ENCODE data around the gene SARS1.

The SARS1 gene

GRCh38 chr1:109265741-109266330 lies 52.1 kb downstream of the SARS1 start:
- no peak overlapping the region for H3K27ac Mint-ChIP-seq
- no peak overlapping the region for H3K4me3 Mint-ChIP-seq
- H3K9me3 Mint-ChIP-seq (ENCODE audit: low read depth): no peaks in the 10 kb centered on the region
- peaks cover 2% of the 10 kb centered on the region for H3K36me3 Mint-ChIP-seq
- peaks cover 2% of the 10 kb centered on the region for H3K4me1 Mint-ChIP-seq (ENCODE audit: low read depth)
- no peaks in the 10 kb centered on the region for H3K27me3 Mint-ChIP-seq

- no peak overlapping the region for H3K4me3 Mint-ChIP-seq
- H3K27me3 Mint-ChIP-seq: no peaks in the 10 kb centered on the region
- H3K36me3 Mint-ChIP-seq: peaks cover 2% of the 10 kb centered on the region
- H3K27ac Mint-ChIP-seq: no peak overlapping the region
- peaks cover 2% of the 10 kb centered on the region for H3K4me1 Mint-ChIP-seq (ENCODE audit: low read depth)
- no peaks in the 10 kb centered on the region for H3K9me3 Mint-ChIP-seq (ENCODE audit: low read depth)
These were observed 53.2 kb downstream of the SARS1 start for GRCh38 chr1:109266965-109267364.

GRCh38 chr1:109267743-109268300 lies 54.1 kb downstream of the SARS1 start:
- Mint-ChIP-seq H3K27me3 (no peaks in the 10 kb centered on the region), H3K36me3 (peaks cover 2% of the 10 kb centered on the region), H3K9me3 (ENCODE audit: low read depth) (no peaks in the 10 kb centered on the region), H3K4me3 (no peak overlapping the region), H3K4me1 (ENCODE audit: low read depth) (peaks cover 2% of the 10 kb centered on the region), H3K27ac (no peak overlapping the region)

GRCh38 chr1:109268431-109269211 lies 54.9 kb downstream of the SARS1 start:
- no peak overlapping the region for H3K27ac Mint-ChIP-seq
- no peak overlapping the region for H3K4me3 Mint-ChIP-seq
- H3K36me3 Mint-ChIP-seq: peaks cover 2% of the 10 kb centered on the region
- H3K27me3 Mint-ChIP-seq: no peaks in the 10 kb centered on the region
- H3K4me1 Mint-ChIP-seq (ENCODE audit: low read depth): peaks cover under 1% of the 10 kb centered on the region
- H3K9me3 Mint-ChIP-seq (ENCODE audit: low read depth): no peaks in the 10 kb centered on the region

- Mint-ChIP-seq H3K27me3 (no peaks in the 10 kb centered on the region), H3K27ac (no peak overlapping the region), H3K9me3 (ENCODE audit: low read depth) (no peaks in the 10 kb centered on the region), H3K4me1 (ENCODE audit: low read depth) (no peaks in the 10 kb centered on the region), H3K36me3 (peaks cover 2% of the 10 kb centered on the region), H3K4me3 (no peak overlapping the region)
These were observed 55.7 kb downstream of the SARS1 start for GRCh38 chr1:109269212-109269980.

- Mint-ChIP-seq H3K4me1 (ENCODE audit: low read depth) (no peaks in the 10 kb centered on the region), H3K27me3 (no peaks in the 10 kb centered on the region), H3K4me3 (no peak overlapping the region), H3K27ac (no peak overlapping the region), H3K36me3 (peaks cover 2% of the 10 kb centered on the region), H3K9me3 (ENCODE audit: low read depth) (no peaks in the 10 kb centered on the region)
These were observed 56.4 kb downstream of the SARS1 start for GRCh38 chr1:109269981-109270622.

GRCh38 chr1:109270623-109271317 lies 57.1 kb downstream of the SARS1 start:
- Mint-ChIP-seq H3K27ac (no peak overlapping the region), H3K27me3 (no peaks in the 10 kb centered on the region), H3K4me1 (ENCODE audit: low read depth) (no peaks in the 10 kb centered on the region), H3K9me3 (ENCODE audit: low read depth) (no peaks in the 10 kb centered on the region), H3K4me3 (no peak overlapping the region), H3K36me3 (peaks cover 2% of the 10 kb centered on the region)

GRCh38 chr1:109271458-109271857 lies 57.7 kb downstream of the SARS1 start:
- peaks cover 2% of the 10 kb centered on the region for H3K36me3 Mint-ChIP-seq
- H3K4me3 Mint-ChIP-seq: no peak overlapping the region
- H3K27ac Mint-ChIP-seq: no peak overlapping the region
- no peaks in the 10 kb centered on the region for H3K27me3 Mint-ChIP-seq
- H3K9me3 Mint-ChIP-seq (ENCODE audit: low read depth): no peaks in the 10 kb centered on the region
- H3K4me1 Mint-ChIP-seq (ENCODE audit: low read depth): no peaks in the 10 kb centered on the region

GRCh38 chr1:109272021-109272799 lies 58.5 kb downstream of the SARS1 start:
- peaks cover 2% of the 10 kb centered on the region for H3K4me1 Mint-ChIP-seq (ENCODE audit: low read depth)
- peaks cover 2% of the 10 kb centered on the region for H3K36me3 Mint-ChIP-seq
- H3K4me3 Mint-ChIP-seq: no peak overlapping the region
- H3K27me3 Mint-ChIP-seq: no peaks in the 10 kb centered on the region
- no peak overlapping the region for H3K27ac Mint-ChIP-seq
- no peaks in the 10 kb centered on the region for H3K9me3 Mint-ChIP-seq (ENCODE audit: low read depth)

- no peak overlapping the region for H3K27ac Mint-ChIP-seq
- H3K27me3 Mint-ChIP-seq: no peaks in the 10 kb centered on the region
- H3K9me3 Mint-ChIP-seq (ENCODE audit: low read depth): no peaks in the 10 kb centered on the region
- H3K36me3 Mint-ChIP-seq: peaks cover 2% of the 10 kb centered on the region
- H3K4me3 Mint-ChIP-seq: no peak overlapping the region
- H3K4me1 Mint-ChIP-seq (ENCODE audit: low read depth): peaks cover 3% of the 10 kb centered on the region
These were observed 59.3 kb downstream of the SARS1 start for GRCh38 chr1:109272831-109273547.

- Mint-ChIP-seq H3K27ac (no peak overlapping the region), H3K4me1 (ENCODE audit: low read depth) (peaks cover 3% of the 10 kb centered on the region), H3K9me3 (ENCODE audit: low read depth) (no peaks in the 10 kb centered on the region), H3K4me3 (no peak overlapping the region), H3K27me3 (no peaks in the 10 kb centered on the region), H3K36me3 (peaks cover 2% of the 10 kb centered on the region)
These were observed 60.0 kb downstream of the SARS1 start for GRCh38 chr1:109273570-109274288.

GRCh38 chr1:109274533-109275476 lies 61.1 kb downstream of the SARS1 start:
- Mint-ChIP-seq H3K4me1 (ENCODE audit: low read depth) (peaks cover 3% of the 10 kb centered on the region), H3K36me3 (peaks cover 2% of the 10 kb centered on the region), H3K9me3 (ENCODE audit: low read depth) (no peaks in the 10 kb centered on the region), H3K4me3 (no peak overlapping the region), H3K27ac (no peak overlapping the region), H3K27me3 (no peaks in the 10 kb centered on the region)
